H1 (cell line): ENCODE measurements around the gene MYLK. TPM values are rescaled to one million over a fixed set of nuclear protein-coding genes. Genes with fewer than 3 reads are reported as not detected.

Experiments used
- CTCF ChIA-PET: fragments of 300-600 bp; sonication (Branson Sonifier 250); formaldehyde crosslinking; loops from one replicate; lab custom pipeline; 2021; ENCODE audit not compliant: partially characterized antibody; lab: Charles Lee
- POLR2A ChIA-PET: fragments of 300-600 bp; sonication (Branson Sonifier 250); formaldehyde crosslinking; loops from one replicate; lab custom pipeline; 2021; ENCODE audit warnings: inconsistent platforms; ENCODE audit not compliant: partially characterized antibody; lab: Charles Lee
- DNase-seq, 2 experiments: peaks; one replicate each; pipeline versions ENCODE4 v3.0.0 to v3.0.0-alpha.2; 2010 to 2022; ENCODE audit warnings: low spot score in 2 of 2, low read depth in 1 of 2, mixed read lengths in 1 of 2
- FAIRE-seq: peaks from 2 replicates; lab custom pipeline; 2011; peaks lifted over from hg19 to GRCh38; lab: Jason Lieb, UNC
- H2AFZ ChIP-seq: 2 replicates; pipeline ENCODE4 v1.8.1; 2012; ENCODE audit warnings: low read length, inconsistent platforms
- H2AK5ac ChIP-seq: 2 replicates; pipeline ENCODE4 v1.6.1; 2013; ENCODE audit warnings: low read depth, low read length
- H2BK120ac ChIP-seq: replicated peaks from 2 replicates; pipeline ENCODE3; 2013; ENCODE audit warnings: low read depth, low read length, inconsistent platforms
- H2BK12ac ChIP-seq: 2 replicates; pipeline ENCODE4 v1.6.1; 2013; ENCODE audit warnings: low read depth, low read length
- H2BK15ac ChIP-seq: 2 replicates; pipeline ENCODE4 v1.6.1; 2013; ENCODE audit warnings: low read length
- H2BK20ac ChIP-seq: 2 replicates; pipeline ENCODE4 v1.6.1; 2013; ENCODE audit warnings: low read length
- H2BK5ac ChIP-seq: 2 replicates; pipeline ENCODE4 v1.6.1; 2013; ENCODE audit warnings: low read depth, low read length
- H3K14ac ChIP-seq: 2 replicates; pipeline ENCODE4 v1.6.1; 2013; ENCODE audit warnings: inconsistent platforms; ENCODE audit not compliant: insufficient read length
- H3K18ac ChIP-seq: 2 replicates; pipeline ENCODE4 v1.6.1; 2013; ENCODE audit warnings: low read length; ENCODE audit errors: extremely low read depth
- H3K23ac ChIP-seq: 2 replicates; pipeline ENCODE4 v1.6.1; 2013; ENCODE audit warnings: inconsistent platforms; ENCODE audit not compliant: insufficient read length
- H3K23me2 ChIP-seq: 2 replicates; pipeline ENCODE4 v1.6.1; 2013; ENCODE audit warnings: low read depth, low read length
- H3K27ac ChIP-seq: 2 replicates; pipeline ENCODE4 v1.6.1; 2011; ENCODE audit warnings: low read depth, low read length, inconsistent platforms
- H3K27me3 ChIP-seq, 4 experiments: replicated peaks in 1 of 4; 1 replicate in 1 of 4; 2 replicates in 3 of 4; pipeline versions ENCODE4 v1.6.1 to v1.8.1; 2011 to 2013; ENCODE audit warnings: low read length in 3 of 4, mild to moderate bottlenecking in 3 of 4, inconsistent platforms in 2 of 4, mixed read lengths in 2 of 4, moderate library complexity in 1 of 4; ENCODE audit not compliant: control insufficient read depth in 3 of 4, insufficient read depth in 3 of 4; ENCODE audit errors: extremely low read depth in 1 of 4
- H3K36me3 ChIP-seq, 4 experiments: 2 replicates each; pipeline versions ENCODE4 v1.6.1 to v1.8.1; 2011 to 2013; ENCODE audit warnings: mild to moderate bottlenecking in 4 of 4, low read length in 3 of 4, moderate library complexity in 2 of 4, control low read depth in 1 of 4, inconsistent platforms in 1 of 4; ENCODE audit not compliant: insufficient read depth in 4 of 4, control insufficient read depth in 2 of 4
- H3K4ac ChIP-seq: replicated peaks from 2 replicates; pipeline ENCODE3; 2013; ENCODE audit warnings: low read length, low read depth, mixed read lengths, inconsistent platforms; ENCODE audit not compliant: insufficient read length
- H3K4me1 ChIP-seq, 4 experiments: replicated peaks in 1 of 4; 1 replicate in 1 of 4; 2 replicates in 3 of 4; pipeline versions ENCODE4 v1.6.1 to v1.8.1; 2011 to 2013; ENCODE audit warnings: low read length in 3 of 4, inconsistent platforms in 2 of 4, mixed read lengths in 1 of 4; ENCODE audit not compliant: insufficient read depth in 4 of 4, control insufficient read depth in 3 of 4
- H3K4me2 ChIP-seq, 2 experiments: 2 replicates each; pipeline versions ENCODE4 v1.6.1 to v1.8.1; 2011 to 2013; ENCODE audit warnings: low read depth in 2 of 2, low read length in 2 of 2, control low read depth in 1 of 2, inconsistent platforms in 1 of 2, mild to moderate bottlenecking in 1 of 2; ENCODE audit not compliant: insufficient read depth in 1 of 2
- H3K4me3 ChIP-seq, 4 experiments: fragments of 200-600, 300-600 bp in 1 of 4; sonication (generic), shearing (Covaris generic), sonication (Bioruptor Twin) in 1 of 4; 2 replicates each; pipeline versions ENCODE4 v1.5.1 to v1.8.1; 2011 to 2016; ENCODE audit warnings: low read length in 4 of 4, low read depth in 3 of 4, control low read depth in 2 of 4, inconsistent platforms in 2 of 4, mild to moderate bottlenecking in 2 of 4, mixed read lengths in 1 of 4, moderate library complexity in 1 of 4; ENCODE audit not compliant: insufficient read depth in 2 of 4; ENCODE audit errors: extremely low read depth in 1 of 4
- H3K56ac ChIP-seq: replicated peaks from 2 replicates; pipeline ENCODE3; 2013; ENCODE audit warnings: low read depth, mild to moderate bottlenecking, mixed read lengths, low read length, inconsistent platforms; ENCODE audit not compliant: insufficient read length
- H3K79me1 ChIP-seq: 2 replicates; pipeline ENCODE4 v1.6.1; 2013; ENCODE audit warnings: low read depth, low read length, control low read depth
- H3K79me2 ChIP-seq, 2 experiments: 2 replicates each; pipeline versions ENCODE4 v1.6.1 to v1.8.1; 2012 to 2013; ENCODE audit warnings: low read length in 2 of 2, mild to moderate bottlenecking in 2 of 2, inconsistent platforms in 1 of 2; ENCODE audit not compliant: insufficient read depth in 2 of 2, control insufficient read depth in 1 of 2
- H3K9ac ChIP-seq, 4 experiments: replicated peaks in 1 of 4; 1 replicate in 1 of 4; 2 replicates in 3 of 4; pipeline versions ENCODE4 v1.6.1 to v1.8.1; 2011 to 2013; ENCODE audit warnings: low read depth in 3 of 4, low read length in 3 of 4, control low read depth in 2 of 4, mild to moderate bottlenecking in 2 of 4, moderate library complexity in 2 of 4, inconsistent platforms in 1 of 4; ENCODE audit errors: extremely low read depth in 1 of 4
- H3K9me3 ChIP-seq, 2 experiments: 2 replicates each; pipeline versions ENCODE4 v1.6.1 to v1.8.1; 2012 to 2013; ENCODE audit warnings: mild to moderate bottlenecking in 2 of 2, moderate library complexity in 2 of 2, control low read depth in 1 of 2, inconsistent platforms in 1 of 2, low read depth in 1 of 2, low read length in 1 of 2, mixed read lengths in 1 of 2; ENCODE audit not compliant: insufficient read depth in 2 of 2
- H4K20me1 ChIP-seq, 2 experiments: replicated peaks in 1 of 2; 2 replicates each; pipeline versions ENCODE3 to v1.8.1; 2011 to 2013; ENCODE audit warnings: inconsistent platforms in 2 of 2, low read length in 2 of 2, mild to moderate bottlenecking in 1 of 2; ENCODE audit not compliant: insufficient read depth in 2 of 2, control insufficient read depth in 1 of 2
- H4K5ac ChIP-seq: 2 replicates; pipeline ENCODE4 v1.6.1; 2013; ENCODE audit warnings: low read length, low read depth, mixed read lengths, inconsistent platforms; ENCODE audit not compliant: insufficient read length
- H4K8ac ChIP-seq: 2 replicates; pipeline ENCODE4 v1.8.0; 2013; ENCODE audit warnings: mild to moderate bottlenecking, moderate library complexity, low read length, inconsistent platforms; ENCODE audit not compliant: insufficient read depth; ENCODE audit errors: extremely low read depth
- H4K91ac ChIP-seq: replicated peaks from 2 replicates; pipeline ENCODE3; 2013; ENCODE audit warnings: low read length, mixed read lengths, inconsistent platforms; ENCODE audit not compliant: insufficient read length
- BACH1 ChIP-seq: IDR thresholded peaks from 2 replicates; pipeline ENCODE4 v1.6.1; 2012; ENCODE audit warnings: low read length, improper control_type of control experiment
- CHD1 ChIP-seq: IDR thresholded peaks from 2 replicates; pipeline ENCODE4 v1.6.1; 2012; ENCODE audit warnings: low read depth, low read length, improper control_type of control experiment
- CTBP2 ChIP-seq: IDR thresholded peaks from 2 replicates; pipeline ENCODE4 v1.7.0; 2011; ENCODE audit warnings: borderline replicate concordance, mild to moderate bottlenecking, moderate library complexity, mixed read lengths, low read length; ENCODE audit not compliant: insufficient read depth, insufficient read length
- FOSL1 ChIP-seq: IDR thresholded peaks from 2 replicates; pipeline ENCODE4 v1.6.1; 2011; ENCODE audit warnings: mild to moderate bottlenecking, low read depth, low read length, moderate library complexity; ENCODE audit not compliant: insufficient read depth
- WGBS, 2 experiments: shearing (Covaris generic) in 1 of 2; methylation state at CpG; one replicate each; pipeline versions ENCODE4 v1.1.6 to v1.1.7; 2013 to 2015; ENCODE audit warnings: low lambda C conversion rate in 2 of 2, mixed read lengths in 2 of 2, inconsistent platforms in 1 of 2, low coverage in 1 of 2, missing lambda C conversion rate in 1 of 2; ENCODE audit not compliant: insufficient replicate concordance in 2 of 2, insufficient coverage in 1 of 2, insufficient read length in 1 of 2; ENCODE audit errors: extremely low coverage in 1 of 2, missing lambda C conversion rate in 1 of 2; 5-methylcytosine and 5-hydroxymethylcytosine counted together
- polyA plus RNA-seq, 7 experiments: library from polyadenylated mRNA; depleted of rRNA in 3 of 7; stranded (reverse) in 5 of 7; unstranded in 2 of 7; fragments of >200 nt in 5 of 7; fragments of 200-250 nt in 2 of 7; gene quantifications; 1 replicate in 5 of 7; 2 replicates in 1 of 7; 4 replicates in 1 of 7; pipeline versions ENCODE4 v1.2.1 to v1.2.3, GENCODE V29; 2011 to 2013; ENCODE audit warnings: missing spikeins in 2 of 7, mixed read lengths in 2 of 7
- total RNA-seq: library from RNA; stranded (reverse); fragmentation: NEBNext Ultra II Directional; extraction: Animal tissue kit (Norgen Biotek cat#: 25700); gene quantifications from 2 replicates; pipeline ENCODE4 v1.2.1, GENCODE V29; 2021

The MYLK gene
- total and polyA plus RNA-seq, 2 of the 8 experiments (the other 6 are each of a cell fraction or from before 2014, with no cell fraction given) = 11.6 to 21.3 TPM

GRCh38 chr3:123919353-123919752 lies 35.2 kb upstream of the MYLK start:
- ChIA-PET POLR2A (interaction anchor here (1.6 kb wide), 1 partner anchor 12 kb away, joined by 4 read pairs; no protein-coding TSS in a partner anchor), CTCF (interaction anchor here (0.6 kb wide), 1 partner anchor 710 kb away, joined by 5 read pairs; no protein-coding TSS in a partner anchor)
- H3K23ac ChIP-seq = no peak overlapping the region
- no peak overlapping the region for H3K4me3 ChIP-seq
- H2BK5ac ChIP-seq = no peak overlapping the region
- 86% methylated on average over 3 of the region's 3 CpGs; no CpG with 5 or more reads in 1 of the 2 experiments for WGBS, 2 experiments
- no peak overlapping the region for H3K18ac ChIP-seq
- H3K4me2 ChIP-seq = no peak overlapping the region
- H4K91ac ChIP-seq = no peak overlapping the region
- peaks cover 0 to 24% (median 5%) of the 10 kb centered on the region in 4 experiments; a peak in 5 of 8 replicates for H3K36me3 ChIP-seq
- H3K9me3 ChIP-seq = no peaks in the 10 kb centered on the region
- H3K79me2 ChIP-seq = no peaks in the 10 kb centered on the region
- H3K27me3 ChIP-seq = no peaks in the 10 kb centered on the region
- no peaks in the 10 kb centered on the region for H3K4me1 ChIP-seq
- H3K9ac ChIP-seq = no peak overlapping the region
- H2AFZ ChIP-seq = no peak overlapping the region
- H2BK12ac ChIP-seq = no peak overlapping the region
- no peak overlapping the region for H2AK5ac ChIP-seq
- no peak overlapping the region for H3K27ac ChIP-seq
- H3K79me1 ChIP-seq = 0 out of 2 replicates have a peak, but pooled peaks cover 2% of the 10 kb centered on the region
- H4K8ac ChIP-seq = no peak overlapping the region
- no peak overlapping the region for H2BK20ac ChIP-seq
- no peak overlapping the region for H4K5ac ChIP-seq
- TF ChIP-seq CHD1 (no peak), CTBP2 (no peak), BACH1 (no peak), FOSL1 (no peak)
- DNase-seq (no peak), FAIRE-seq (no peak)
- H3K4ac ChIP-seq = no peak overlapping the region
- H2BK120ac ChIP-seq = no peak overlapping the region
- no peak overlapping the region for H3K14ac ChIP-seq
- H2BK15ac ChIP-seq = no peak overlapping the region
- no peaks in the 10 kb centered on the region for H3K23me2 ChIP-seq
- no peak overlapping the region for H3K56ac ChIP-seq
- peaks cover 0 to 3% of the 10 kb centered on the region in 2 experiments for H4K20me1 ChIP-seq
